ENCODE results near the gene CDK14.

GRCh38 chr7:91107460-91107859 lies 511.3 kb downstream of the CDK14 start:
- TF ChIP-seq CTCF (IDR thresholded peaks at IDR 0.05; ENCODE audit: low read length) (no peak), EZH2 (IDR thresholded peaks at IDR 0.05; ENCODE audit: borderline replicate concordance, low read length) (no peak)
